H1 (cell line): ENCODE measurements around the gene CORO7. TPM values are rescaled to one million over a fixed set of nuclear protein-coding genes. Genes with fewer than 3 reads are reported as not detected.

Experiments used
- BACH1 ChIP-seq: IDR thresholded peaks from 2 replicates; pipeline ENCODE4 v1.6.1; 2012; ENCODE audit warnings: low read length, improper control_type of control experiment
- CHD2 ChIP-seq: IDR thresholded peaks from 2 replicates; pipeline ENCODE4 v1.6.1; 2012; ENCODE audit warnings: low read length, improper control_type of control experiment
- JUN ChIP-seq: IDR thresholded peaks from 2 replicates; pipeline ENCODE4 v1.6.1; 2011; ENCODE audit warnings: low read depth, mild to moderate bottlenecking, improper control_type of control experiment, low read length
- KDM4A ChIP-seq: IDR thresholded peaks from one replicate; pipeline ENCODE4 v1.7.1; 2012; ENCODE audit warnings: low read depth, mild to moderate bottlenecking, moderate library complexity, low read length, inconsistent platforms; ENCODE audit not compliant: severe bottlenecking
- NRF1 ChIP-seq: IDR thresholded peaks from 2 replicates; pipeline ENCODE4 v1.6.1; 2011; ENCODE audit warnings: mild to moderate bottlenecking, low read depth, low read length, improper control_type of control experiment
- PHF8 ChIP-seq: fragments of 200-600 bp; sonication (generic); conservative IDR thresholded peaks from 2 replicates; pipeline ENCODE4 v1.7.1; 2012; ENCODE audit warnings: low read depth, mild to moderate bottlenecking, inconsistent platforms, low read length, moderate library complexity
- POLR2AphosphoS5 ChIP-seq: IDR thresholded peaks from 2 replicates; pipeline ENCODE4 v1.6.1; 2011; ENCODE audit warnings: low read depth, low read length
- POU5F1 ChIP-seq: IDR thresholded peaks from 2 replicates; pipeline ENCODE4 v1.6.1; 2011; ENCODE audit warnings: low read depth, mild to moderate bottlenecking, low read length, moderate library complexity
- RNF2 ChIP-seq: fragments of 200-900, 300-1000 bp; sonication (generic); IDR thresholded peaks from 2 replicates; pipeline ENCODE4 v1.7.1; 2016; ENCODE audit warnings: borderline replicate concordance, low read depth, mild to moderate bottlenecking, antibody characterized with exemption, low read length; ENCODE audit not compliant: poor library complexity, severe bottlenecking; ENCODE audit errors: missing control alignments
- RXRA ChIP-seq: IDR thresholded peaks from 2 replicates; pipeline ENCODE4 v1.6.1; 2011; ENCODE audit warnings: low read depth, mild to moderate bottlenecking, low read length, moderate library complexity; ENCODE audit not compliant: insufficient read depth
- SIN3A ChIP-seq, 2 experiments: IDR thresholded peaks in 1 of 2; conservative IDR thresholded peaks in 1 of 2; 2 replicates each; pipeline ENCODE4 v1.6.1; 2011 to 2012; ENCODE audit warnings: low read length in 2 of 2, improper control_type of control experiment in 1 of 2, low read depth in 1 of 2, mild to moderate bottlenecking in 1 of 2
- SP1 ChIP-seq: IDR thresholded peaks from 2 replicates; pipeline ENCODE4 v1.6.1; 2011; ENCODE audit warnings: low read depth, low read length
- SP2 ChIP-seq: IDR thresholded peaks from 2 replicates; pipeline ENCODE4 v1.6.1; 2012; ENCODE audit warnings: mild to moderate bottlenecking, low read length, inconsistent platforms
- SRF ChIP-seq: IDR thresholded peaks from 2 replicates; pipeline ENCODE4 v1.6.1; 2011; ENCODE audit warnings: mild to moderate bottlenecking, low read depth, low read length, moderate library complexity
- SUZ12 ChIP-seq: fragments of 200-600 bp; sonication (generic); IDR thresholded peaks from 2 replicates; pipeline ENCODE4 v1.6.1; 2012; ENCODE audit warnings: mild to moderate bottlenecking, inconsistent platforms, low read length, moderate library complexity, mixed read lengths
- TAF1 ChIP-seq: IDR thresholded peaks from 2 replicates; pipeline ENCODE4 v1.6.1; 2011; ENCODE audit warnings: mild to moderate bottlenecking, low read depth, low read length
- TAF7 ChIP-seq: optimal IDR thresholded peaks from 2 replicates; pipeline ENCODE3; 2011; ENCODE audit warnings: low read depth, mild to moderate bottlenecking, inconsistent platforms, low read length, moderate library complexity, borderline replicate concordance
- ZNF274 ChIP-seq: IDR thresholded peaks from 2 replicates; pipeline ENCODE4 v1.7.0; 2012; ENCODE audit warnings: low read length, borderline replicate concordance; ENCODE audit errors: extremely low read depth
- polyA plus RNA-seq, 7 experiments: library from polyadenylated mRNA; depleted of rRNA in 3 of 7; stranded (reverse) in 5 of 7; unstranded in 2 of 7; fragments of >200 nt in 5 of 7; fragments of 200-250 nt in 2 of 7; gene quantifications; 1 replicate in 5 of 7; 2 replicates in 1 of 7; 4 replicates in 1 of 7; pipeline versions ENCODE4 v1.2.1 to v1.2.3, GENCODE V29; 2011 to 2013; ENCODE audit warnings: missing spikeins in 2 of 7, mixed read lengths in 2 of 7
- total RNA-seq: library from RNA; stranded (reverse); fragmentation: NEBNext Ultra II Directional; extraction: Animal tissue kit (Norgen Biotek cat#: 25700); gene quantifications from 2 replicates; pipeline ENCODE4 v1.2.1, GENCODE V29; 2021
- TF ChIP-seq, protein P1 (sequence below): IDR thresholded peaks from 2 replicates; pipeline ENCODE4 v1.6.1; 2012; ENCODE audit warnings: inconsistent platforms
- TF ChIP-seq, protein P2 (sequence below), 3 experiments: IDR thresholded peaks; 1 replicate in 2 of 3; 2 replicates in 1 of 3; pipeline versions ENCODE4 v1.5.1 to v1.6.1; 2011; ENCODE audit warnings: low read length in 3 of 3, mild to moderate bottlenecking in 3 of 3, inconsistent platforms in 2 of 3, low read depth in 1 of 3, moderate library complexity in 1 of 3; ENCODE audit not compliant: insufficient read depth in 1 of 3; ENCODE audit errors: control extremely low read depth in 1 of 3
- TF ChIP-seq, protein P3 (sequence below): IDR thresholded peaks from 2 replicates; pipeline ENCODE4 v1.6.1; 2011; ENCODE audit warnings: low read depth, mild to moderate bottlenecking, low read length; ENCODE audit not compliant: insufficient read depth

Gene CORO7
- total and polyA plus RNA-seq, 2 of the 8 experiments (the other 6 are each of a cell fraction or from before 2014, with no cell fraction given), result 25.2 to 29.8 TPM

DNA sequence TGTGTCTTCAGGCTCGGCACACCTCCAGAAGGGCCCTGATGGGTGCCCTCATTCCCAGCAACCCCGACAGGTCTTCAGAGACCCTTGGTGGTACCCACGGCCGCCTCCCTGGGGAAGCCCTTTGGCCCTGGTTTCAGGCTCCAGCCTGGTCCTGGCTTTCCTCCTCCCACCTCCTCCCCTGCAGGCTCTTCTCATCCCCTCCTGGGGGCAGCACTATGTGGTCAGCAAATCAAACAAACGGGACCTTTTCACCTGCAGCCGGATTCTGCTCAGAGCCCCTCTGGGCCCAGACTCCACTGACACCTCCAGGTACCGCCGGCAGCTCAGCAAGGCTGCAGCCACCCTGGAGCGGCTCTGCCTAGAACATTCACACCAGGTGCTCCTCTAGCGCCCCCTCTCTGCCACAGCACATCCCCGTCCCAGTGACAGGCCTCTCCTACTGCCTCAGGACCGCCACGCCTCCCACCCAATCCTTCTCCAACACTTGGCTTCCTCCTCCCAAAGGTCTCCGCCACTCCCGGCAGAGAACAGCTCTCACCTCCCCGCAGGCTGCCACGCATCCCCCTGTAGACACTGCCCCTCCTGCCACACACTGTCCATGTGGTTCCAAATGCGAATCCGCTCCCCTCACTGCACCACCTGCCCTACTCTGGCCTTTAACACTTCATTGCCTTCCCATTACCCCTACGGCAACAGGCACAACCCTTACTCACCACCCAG lies 12.0 kb downstream of the CORO7 start (continued):
- TF ChIP-seq POLR2AphosphoS5 (no peak), RNF2 (no peak), SP1 (no peak), NRF1 (no peak), BACH1 (no peak), JUN (no peak), SUZ12 (no peak), TAF7 (no peak), CHD2 (no peak), KDM4A (no peak), RXRA (no peak), ZNF274 (no peak), POU5F1 (no peak), SP2 (no peak), SRF (no peak), TAF1 (no peak), PHF8 (no peak), SIN3A (conservative IDR thresholded peaks at IDR 0.05 in 1 of 2, IDR thresholded peaks at IDR 0.05 in 1 of 2; ENCODE audit: low read depth in 1 of 2, low read length in 2 of 2) (peak in 1 of 2 experiments; percentile 85; a peak in 2 of 4 replicates)
- TF ChIP-seq, protein P1, sequence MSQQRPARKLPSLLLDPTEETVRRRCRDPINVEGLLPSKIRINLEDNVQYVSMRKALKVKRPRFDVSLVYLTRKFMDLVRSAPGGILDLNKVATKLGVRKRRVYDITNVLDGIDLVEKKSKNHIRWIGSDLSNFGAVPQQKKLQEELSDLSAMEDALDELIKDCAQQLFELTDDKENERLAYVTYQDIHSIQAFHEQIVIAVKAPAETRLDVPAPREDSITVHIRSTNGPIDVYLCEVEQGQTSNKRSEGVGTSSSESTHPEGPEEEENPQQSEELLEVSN, result no peak
- TF ChIP-seq, protein P2, sequence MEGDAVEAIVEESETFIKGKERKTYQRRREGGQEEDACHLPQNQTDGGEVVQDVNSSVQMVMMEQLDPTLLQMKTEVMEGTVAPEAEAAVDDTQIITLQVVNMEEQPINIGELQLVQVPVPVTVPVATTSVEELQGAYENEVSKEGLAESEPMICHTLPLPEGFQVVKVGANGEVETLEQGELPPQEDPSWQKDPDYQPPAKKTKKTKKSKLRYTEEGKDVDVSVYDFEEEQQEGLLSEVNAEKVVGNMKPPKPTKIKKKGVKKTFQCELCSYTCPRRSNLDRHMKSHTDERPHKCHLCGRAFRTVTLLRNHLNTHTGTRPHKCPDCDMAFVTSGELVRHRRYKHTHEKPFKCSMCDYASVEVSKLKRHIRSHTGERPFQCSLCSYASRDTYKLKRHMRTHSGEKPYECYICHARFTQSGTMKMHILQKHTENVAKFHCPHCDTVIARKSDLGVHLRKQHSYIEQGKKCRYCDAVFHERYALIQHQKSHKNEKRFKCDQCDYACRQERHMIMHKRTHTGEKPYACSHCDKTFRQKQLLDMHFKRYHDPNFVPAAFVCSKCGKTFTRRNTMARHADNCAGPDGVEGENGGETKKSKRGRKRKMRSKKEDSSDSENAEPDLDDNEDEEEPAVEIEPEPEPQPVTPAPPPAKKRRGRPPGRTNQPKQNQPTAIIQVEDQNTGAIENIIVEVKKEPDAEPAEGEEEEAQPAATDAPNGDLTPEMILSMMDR (IDR thresholded peaks at IDR 0.05; ENCODE audit: control extremely low read depth in 1 of 3, insufficient read depth in 1 of 3, low read depth in 1 of 3, low read length in 3 of 3), result peak; percentile 90 to 95 (median 92)
- TF ChIP-seq, protein P3, sequence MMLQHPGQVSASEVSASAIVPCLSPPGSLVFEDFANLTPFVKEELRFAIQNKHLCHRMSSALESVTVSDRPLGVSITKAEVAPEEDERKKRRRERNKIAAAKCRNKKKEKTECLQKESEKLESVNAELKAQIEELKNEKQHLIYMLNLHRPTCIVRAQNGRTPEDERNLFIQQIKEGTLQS, result no peak
